HCEC 1CT (cell line): Measurements from ENCODE around the gene GLRX.
"Not testable (repeated sequence)": the region's sequence is repeated elsewhere in the genome, so short reads cannot be mapped to it uniquely, and the experiment has no call there.

Experiments used
- DNase-seq: peaks from one replicate; pipeline ENCODE4 v3.0.0-alpha.2; 2017

The GLRX gene

GRCh38 chr5:95851141-95851540 is 28.6 kb upstream of the GLRX start:
- DNase-seq: not testable (repeated sequence)

- no peak for DNase-seq
Observed at GRCh38 chr5:95850391-95850894, 27.9 kb upstream of the GLRX start.

- peak; percentile 79 for DNase-seq
Observed at GRCh38 chr5:95848701-95849100, 26.2 kb upstream of the GLRX start.

GRCh38 chr5:95847261-95847592 is 24.7 kb upstream of the GLRX start:
- no peak for DNase-seq

GRCh38 chr5:95846554-95847260 is 24.2 kb upstream of the GLRX start:
- peak; percentile 77 for DNase-seq

- DNase-seq: no peak
Observed at GRCh38 chr5:95845391-95845790, 22.9 kb upstream of the GLRX start.

GRCh38 chr5:95843733-95844223 is 21.3 kb upstream of the GLRX start:
- DNase-seq: no peak

GRCh38 chr5:95842854-95843544 is 20.5 kb upstream of the GLRX start:
- peak; percentile 51 for DNase-seq

GRCh38 chr5:95841914-95842812 is 19.6 kb upstream of the GLRX start:
- DNase-seq: peak; percentile 94

GRCh38 chr5:95840956-95841705 is 18.6 kb upstream of the GLRX start:
- DNase-seq: no peak

- no peak for DNase-seq
Observed at GRCh38 chr5:95839658-95840057, 17.1 kb upstream of the GLRX start.

GRCh38 chr5:95838556-95838955 is 16.0 kb upstream of the GLRX start:
- no peak for DNase-seq

GRCh38 chr5:95838001-95838520 is 15.5 kb upstream of the GLRX start:
- no peak for DNase-seq

- no peak for DNase-seq
Observed at GRCh38 chr5:95837492-95837891, 15.0 kb upstream of the GLRX start.

GRCh38 chr5:95836971-95837370 is 14.4 kb upstream of the GLRX start:
- not testable (repeated sequence) for DNase-seq

GRCh38 chr5:95836544-95836943 is 14.0 kb upstream of the GLRX start:
- DNase-seq: no peak

GRCh38 chr5:95835682-95836385 is 13.3 kb upstream of the GLRX start:
- no peak for DNase-seq

- DNase-seq: no peak
Observed at GRCh38 chr5:95832664-95833063, 10.1 kb upstream of the GLRX start.

GRCh38 chr5:95830226-95830625 is 7.7 kb upstream of the GLRX start:
- DNase-seq: no peak

- DNase-seq: no peak
Observed at GRCh38 chr5:95827892-95828246, 5.3 kb upstream of the GLRX start.
